Breast epithelium (tissue), 3 donors: Measurements from ENCODE around the gene ABAT.

Experiments used
- POLR2AphosphoS5 ChIP-seq, 3 donors: sonication (generic); formaldehyde crosslinking; IDR thresholded peaks; one replicate each; pipeline ENCODE4 v1.6.1; 2017; ENCODE audit warnings: antibody characterized with exemption in 3 of 3
- TF ChIP-seq, protein P1 (sequence below), 3 donors: fragments of 450-650 bp; IDR thresholded peaks; one replicate each; pipeline ENCODE4 v1.5.1; 2016 to 2017; ENCODE audit warnings: antibody characterized with exemption in 3 of 3, mild to moderate bottlenecking in 3 of 3, moderate library complexity in 3 of 3

GRCh38 chr16:8727131-8727806, 52.9 kb downstream of the ABAT start:
- TF ChIP-seq, protein P1, sequence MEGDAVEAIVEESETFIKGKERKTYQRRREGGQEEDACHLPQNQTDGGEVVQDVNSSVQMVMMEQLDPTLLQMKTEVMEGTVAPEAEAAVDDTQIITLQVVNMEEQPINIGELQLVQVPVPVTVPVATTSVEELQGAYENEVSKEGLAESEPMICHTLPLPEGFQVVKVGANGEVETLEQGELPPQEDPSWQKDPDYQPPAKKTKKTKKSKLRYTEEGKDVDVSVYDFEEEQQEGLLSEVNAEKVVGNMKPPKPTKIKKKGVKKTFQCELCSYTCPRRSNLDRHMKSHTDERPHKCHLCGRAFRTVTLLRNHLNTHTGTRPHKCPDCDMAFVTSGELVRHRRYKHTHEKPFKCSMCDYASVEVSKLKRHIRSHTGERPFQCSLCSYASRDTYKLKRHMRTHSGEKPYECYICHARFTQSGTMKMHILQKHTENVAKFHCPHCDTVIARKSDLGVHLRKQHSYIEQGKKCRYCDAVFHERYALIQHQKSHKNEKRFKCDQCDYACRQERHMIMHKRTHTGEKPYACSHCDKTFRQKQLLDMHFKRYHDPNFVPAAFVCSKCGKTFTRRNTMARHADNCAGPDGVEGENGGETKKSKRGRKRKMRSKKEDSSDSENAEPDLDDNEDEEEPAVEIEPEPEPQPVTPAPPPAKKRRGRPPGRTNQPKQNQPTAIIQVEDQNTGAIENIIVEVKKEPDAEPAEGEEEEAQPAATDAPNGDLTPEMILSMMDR (IDR thresholded peaks at IDR 0.05): no peak
- TF ChIP-seq POLR2AphosphoS5 (IDR thresholded peaks at IDR 0.05): no peak
